HG02571 (cell line): ENCODE measurements around the gene FLNB.
A peak's percentile ranks its signal among the peaks of the same experiment; 100 is the strongest.

Experiments used
- ATAC-seq: cut with Tn5 transposase; IDR thresholded peaks from one replicate; pipeline ENCODE4 v1.9.1; 2021; ENCODE audit warnings: mild to moderate bottlenecking, moderate library complexity; ENCODE audit not compliant: unreplicated experiment

The FLNB gene

DNA sequence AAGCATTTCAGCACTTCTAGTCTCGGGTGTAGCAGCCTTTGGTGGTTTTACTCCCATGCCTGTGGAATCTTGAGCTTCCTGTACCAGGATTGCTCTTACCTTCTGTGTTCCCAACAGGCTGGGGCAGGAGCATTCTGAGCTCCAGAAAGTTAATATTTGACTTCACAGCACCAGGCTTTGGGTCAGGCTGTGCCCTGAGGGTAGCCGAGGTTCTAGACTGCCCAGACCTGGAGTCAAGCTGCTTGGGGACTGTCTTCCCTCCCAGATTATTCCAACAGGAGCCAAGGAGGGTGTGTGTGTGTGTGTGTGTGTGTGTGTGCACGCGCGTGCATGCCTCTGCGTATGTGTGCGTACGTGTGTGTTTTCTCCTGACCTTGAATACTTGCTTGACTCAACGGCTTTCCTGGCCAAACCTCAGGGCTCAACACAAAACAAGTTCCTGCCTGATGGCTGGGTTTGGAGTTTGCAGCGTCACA lies 94.8 kb downstream of the FLNB start:
- no peak for ATAC-seq

DNA sequence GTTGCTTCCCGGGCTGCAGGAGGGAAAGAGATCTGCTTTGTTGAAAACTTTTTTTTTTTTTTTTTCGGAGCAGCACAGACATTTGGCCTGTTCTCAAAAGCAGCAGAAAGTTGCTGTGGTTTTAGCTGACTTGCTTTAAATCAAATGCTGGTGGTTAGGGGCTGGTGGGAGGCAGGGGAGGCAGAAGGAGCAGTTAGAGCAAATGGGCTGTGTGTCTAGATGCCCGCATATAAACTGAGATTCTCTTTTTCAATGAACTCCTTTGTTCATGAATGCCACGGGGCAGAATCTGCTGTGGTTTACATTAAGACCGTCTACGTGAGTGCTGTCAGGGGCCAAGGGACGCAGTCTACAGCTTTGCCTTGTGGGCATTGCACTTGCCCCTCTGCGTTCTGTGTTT lies 95.9 kb downstream of the FLNB start:
- ATAC-seq = no peak

DNA sequence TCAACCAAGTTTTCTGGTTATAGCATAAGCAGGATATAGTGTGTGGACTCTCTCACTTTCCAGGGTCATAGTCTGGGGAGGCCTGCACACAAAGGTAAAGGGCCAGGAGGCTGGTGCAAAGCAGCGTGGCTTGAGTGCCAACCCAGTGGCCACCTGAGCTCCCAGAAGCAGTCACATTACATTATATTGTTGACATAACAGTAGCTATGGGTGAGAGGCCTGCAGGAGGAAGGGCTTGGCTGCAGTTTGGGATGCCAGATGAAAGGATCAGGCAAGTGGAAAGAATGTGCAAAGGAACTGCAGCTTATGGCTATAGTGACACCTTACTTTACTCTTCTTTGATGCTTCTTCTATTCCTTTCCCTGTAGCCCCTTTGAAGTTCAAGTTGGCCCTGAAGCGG lies 96.5 kb downstream of the FLNB start:
- no peak for ATAC-seq

DNA sequence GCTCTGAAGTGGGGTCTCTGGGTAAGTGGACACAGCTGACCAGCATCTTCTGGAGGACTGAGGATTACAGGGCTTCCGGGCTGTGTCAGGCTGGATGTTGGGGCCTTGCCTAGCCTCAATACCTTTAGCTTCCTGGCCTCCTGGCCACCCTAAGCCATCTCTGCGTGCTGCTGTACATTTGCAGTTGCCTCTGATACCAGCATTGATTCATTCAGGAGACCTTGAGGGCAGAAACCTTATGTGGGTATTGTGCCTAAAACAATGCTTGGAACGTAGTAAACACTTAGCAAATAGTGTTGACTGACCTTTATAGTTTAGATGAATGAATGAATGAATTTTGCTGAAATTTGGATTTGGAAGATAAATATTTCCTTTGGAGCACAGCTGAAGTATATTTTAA lies 97.0 kb downstream of the FLNB start:
- ATAC-seq = no peak

DNA sequence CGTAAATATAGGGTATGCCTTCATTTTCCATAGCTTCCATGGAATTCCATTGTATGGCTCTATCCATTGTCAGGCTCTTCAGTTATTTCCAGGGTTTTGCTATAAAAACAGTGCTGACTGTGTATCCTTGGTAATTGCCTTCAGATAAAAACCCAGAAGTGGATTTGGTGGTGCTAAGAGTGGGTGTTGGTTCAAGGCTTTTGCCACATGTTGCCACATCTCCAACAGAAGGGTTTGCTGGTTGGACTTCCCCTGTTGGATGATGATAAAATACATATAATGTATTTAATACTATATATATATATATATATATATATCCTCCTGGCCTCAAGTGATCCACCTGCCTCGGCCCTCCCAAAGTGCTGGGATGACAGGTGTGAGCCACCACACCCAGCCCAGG lies 97.8 kb downstream of the FLNB start:
- no peak for ATAC-seq

DNA sequence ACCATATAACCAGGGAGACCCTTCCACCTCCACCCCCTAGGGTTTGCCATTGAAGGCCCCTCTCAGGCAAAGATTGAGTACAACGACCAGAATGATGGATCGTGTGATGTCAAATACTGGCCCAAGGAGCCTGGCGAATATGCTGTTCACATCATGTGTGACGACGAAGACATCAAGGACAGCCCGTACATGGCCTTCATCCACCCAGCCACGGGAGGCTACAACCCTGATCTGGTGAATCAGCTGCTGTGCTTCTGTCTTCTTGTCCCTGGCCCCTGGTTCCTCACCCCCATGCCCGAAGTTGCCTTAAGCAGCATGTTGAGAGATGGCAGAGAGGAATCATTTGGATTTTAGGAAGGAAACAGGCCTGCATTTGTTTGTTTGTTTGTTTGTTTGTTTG lies 98.4 kb downstream of the FLNB start:
- no peak for ATAC-seq

DNA sequence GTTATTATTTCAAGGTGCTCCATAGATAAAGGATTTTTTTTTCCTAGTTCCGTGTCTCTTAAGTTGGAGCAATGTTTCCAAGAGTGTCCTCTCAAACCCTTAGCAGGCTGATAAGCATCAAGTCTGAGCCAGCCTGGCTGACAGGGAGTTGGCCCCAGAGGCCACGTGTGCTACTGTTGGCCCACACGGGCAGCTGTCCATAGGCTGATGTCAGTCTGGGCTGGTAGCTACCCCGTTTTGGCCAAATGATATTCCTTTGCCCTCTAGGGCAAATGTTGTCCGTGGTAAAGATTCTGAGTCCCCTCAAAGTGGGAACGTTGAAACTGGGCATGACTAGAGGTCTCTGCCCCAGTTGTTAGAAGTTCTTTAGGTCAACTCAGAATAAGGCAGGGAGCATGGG lies 99.4 kb downstream of the FLNB start:
- no peak for ATAC-seq

DNA sequence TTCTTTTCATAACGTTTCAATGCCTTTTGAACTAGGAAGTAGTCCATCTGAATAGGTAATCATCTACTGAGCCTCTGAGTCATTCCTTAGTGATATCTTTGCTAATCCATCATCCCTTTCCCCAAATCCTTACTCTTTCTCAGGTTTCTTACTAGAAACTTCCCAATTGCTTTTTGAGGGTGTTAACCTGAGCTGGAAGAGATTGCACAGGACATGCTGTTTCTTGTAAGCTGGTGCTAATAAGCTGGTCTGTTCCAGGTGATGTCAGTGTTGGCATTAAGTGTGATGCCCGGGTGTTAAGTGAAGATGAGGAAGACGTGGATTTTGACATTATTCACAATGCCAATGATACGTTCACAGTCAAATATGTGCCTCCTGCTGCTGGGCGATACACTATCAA lies 101.5 kb downstream of the FLNB start:
- no peak for ATAC-seq

DNA sequence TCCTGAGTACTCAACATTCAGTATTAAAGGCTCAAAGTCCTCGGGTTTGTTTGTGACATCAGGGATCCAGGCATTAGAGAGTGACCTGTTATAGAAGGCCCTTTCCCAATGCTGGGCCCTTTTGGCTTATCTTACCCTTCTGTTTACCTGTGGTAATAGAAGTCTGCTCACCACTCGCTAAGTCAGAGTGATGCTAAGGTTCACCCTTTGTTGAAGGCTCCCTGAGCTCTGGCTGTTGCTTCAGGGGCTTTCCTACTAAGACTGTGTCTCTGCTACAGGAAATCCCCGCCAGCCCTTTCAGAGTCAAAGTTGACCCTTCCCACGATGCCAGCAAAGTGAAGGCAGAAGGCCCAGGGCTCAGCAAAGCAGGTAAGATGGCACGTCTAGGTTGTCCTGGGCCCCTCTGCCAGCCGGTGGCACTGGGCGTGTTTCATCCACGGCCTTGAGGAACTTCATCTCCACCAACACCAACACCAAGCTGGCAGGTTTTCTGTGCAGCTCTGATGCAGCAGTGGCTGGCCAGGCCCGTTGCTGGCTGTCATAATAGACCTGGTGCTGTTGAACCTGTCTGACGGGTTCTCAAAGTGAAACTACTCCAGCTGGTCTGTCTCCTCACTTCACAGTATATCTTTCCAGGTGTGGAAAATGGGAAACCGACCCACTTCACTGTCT lies 103.4 kb downstream of the FLNB start:
- peak; percentile 51 for ATAC-seq

DNA sequence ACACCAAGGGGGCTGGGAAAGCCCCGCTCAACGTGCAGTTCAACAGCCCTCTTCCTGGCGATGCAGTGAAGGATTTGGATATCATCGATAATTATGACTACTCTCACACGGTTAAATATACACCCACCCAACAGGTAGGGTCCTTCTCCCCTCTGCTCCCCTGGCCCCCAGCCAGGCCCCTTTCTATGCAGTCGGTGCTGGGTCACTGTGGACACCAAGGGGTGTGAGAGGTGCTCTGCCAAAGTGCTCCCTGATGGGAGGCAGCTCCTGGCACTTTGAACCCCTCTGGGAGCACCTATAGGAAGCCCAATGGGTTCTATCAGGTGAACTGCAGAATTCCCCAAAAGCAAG lies 103.9 kb downstream of the FLNB start:
- ATAC-seq = no peak

DNA sequence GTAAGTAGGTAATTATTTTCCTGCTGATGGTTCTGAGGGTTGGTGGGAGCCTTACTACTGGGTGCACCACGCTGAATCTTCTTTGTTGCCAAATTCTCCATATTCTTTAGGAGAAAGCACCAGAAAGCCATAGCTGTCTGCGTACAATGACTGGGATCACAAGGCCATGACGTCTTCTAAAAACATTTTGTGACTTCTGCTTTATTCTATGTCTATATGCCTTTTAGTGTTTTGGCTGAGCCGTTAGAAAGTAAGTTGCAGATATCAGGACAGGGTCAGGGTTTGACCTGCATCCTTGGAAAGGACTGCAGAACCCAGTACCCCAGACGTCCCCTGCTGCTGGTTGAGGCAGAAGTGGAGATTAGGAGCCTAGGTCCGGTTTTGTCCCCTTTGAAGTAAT lies 107.0 kb downstream of the FLNB start:
- no peak for ATAC-seq

DNA sequence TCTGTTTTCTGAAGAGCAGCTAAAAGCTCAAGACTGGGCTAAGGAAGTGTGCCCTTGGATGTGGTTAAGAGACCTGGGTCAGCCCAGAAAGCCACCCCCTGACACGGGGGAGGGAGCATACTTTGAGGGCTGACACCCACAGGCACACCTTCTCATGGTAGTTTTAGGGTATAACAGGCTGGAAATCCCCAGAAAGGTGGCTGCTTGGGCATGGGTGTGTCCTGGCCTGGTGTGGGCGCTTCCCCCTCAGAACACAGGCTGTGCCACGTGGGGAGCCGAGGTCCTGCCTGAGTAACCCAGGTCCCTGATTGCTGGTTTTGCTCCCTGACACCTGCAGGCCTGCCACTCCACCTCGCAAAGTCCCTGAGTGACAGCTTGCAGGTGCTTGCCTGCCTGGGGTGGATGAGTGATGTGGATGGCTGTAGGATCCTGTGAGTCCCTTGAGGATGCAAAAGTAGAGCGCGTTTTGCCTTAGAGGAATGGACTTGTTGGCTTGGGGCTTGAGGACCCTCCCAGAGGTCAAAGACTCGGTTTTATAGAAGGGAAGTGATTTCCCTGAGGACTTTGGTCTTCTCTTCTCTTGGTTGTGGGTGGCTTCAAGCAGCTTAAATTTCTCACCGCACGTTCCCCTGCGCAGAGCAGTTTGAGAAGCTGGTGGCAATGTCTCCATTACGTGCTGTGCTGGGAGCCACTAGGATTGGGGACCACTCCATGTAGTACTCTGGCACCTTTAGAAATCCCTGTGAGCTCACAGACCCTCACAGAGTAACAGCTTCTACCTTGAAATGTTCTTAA lies 108.1 kb downstream of the FLNB start:
- peak; percentile 69 for ATAC-seq

DNA sequence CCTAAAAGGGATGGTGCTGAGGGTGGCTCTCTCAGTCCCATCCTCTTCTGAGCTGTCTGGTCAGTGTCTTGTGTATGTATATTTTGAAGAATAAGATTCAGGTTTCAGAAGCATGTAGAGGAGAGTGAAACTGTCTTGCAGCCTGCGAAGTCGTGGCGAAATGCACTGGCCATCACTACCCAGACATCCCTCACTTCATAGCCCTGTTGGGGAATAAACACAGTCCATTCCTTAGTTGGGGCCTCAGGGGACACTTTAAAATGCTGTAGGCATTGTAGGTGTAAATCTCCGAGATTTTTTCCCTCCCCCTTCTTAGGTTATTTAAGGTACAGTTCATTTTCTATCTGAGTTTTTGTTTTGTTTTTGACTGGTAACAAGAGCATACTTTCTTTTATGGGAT lies 108.8 kb downstream of the FLNB start:
- no peak for ATAC-seq

DNA sequence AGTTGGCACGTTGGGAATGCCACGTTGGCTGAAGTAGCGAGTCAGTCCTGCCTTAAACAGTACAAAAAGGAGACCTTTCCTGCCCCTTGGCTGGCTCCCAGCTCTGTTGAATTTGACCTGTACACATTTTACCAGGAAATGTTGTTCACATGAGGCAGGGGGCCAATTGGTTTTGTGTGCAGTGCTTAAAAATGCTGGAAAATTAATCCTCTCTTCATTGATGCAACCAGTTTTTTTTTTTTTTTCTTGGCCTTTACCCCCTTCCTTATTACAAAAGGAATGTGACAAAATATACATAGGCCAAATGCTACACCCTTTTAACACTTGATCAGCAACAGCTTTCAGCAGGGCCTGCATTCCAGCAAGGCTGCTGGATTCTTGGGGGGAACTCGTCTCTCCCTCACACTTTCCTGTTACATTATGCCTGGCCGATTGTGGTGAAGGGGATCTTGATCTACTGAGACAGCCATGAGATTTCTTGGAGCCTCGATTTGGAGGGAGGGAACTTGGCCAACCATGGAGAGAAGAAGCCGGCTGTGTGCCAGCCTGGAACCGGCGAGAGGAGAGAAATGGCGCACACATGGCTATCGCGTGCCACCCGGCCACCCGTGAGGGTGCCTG lies 109.4 kb downstream of the FLNB start:
- ATAC-seq = no peak

DNA sequence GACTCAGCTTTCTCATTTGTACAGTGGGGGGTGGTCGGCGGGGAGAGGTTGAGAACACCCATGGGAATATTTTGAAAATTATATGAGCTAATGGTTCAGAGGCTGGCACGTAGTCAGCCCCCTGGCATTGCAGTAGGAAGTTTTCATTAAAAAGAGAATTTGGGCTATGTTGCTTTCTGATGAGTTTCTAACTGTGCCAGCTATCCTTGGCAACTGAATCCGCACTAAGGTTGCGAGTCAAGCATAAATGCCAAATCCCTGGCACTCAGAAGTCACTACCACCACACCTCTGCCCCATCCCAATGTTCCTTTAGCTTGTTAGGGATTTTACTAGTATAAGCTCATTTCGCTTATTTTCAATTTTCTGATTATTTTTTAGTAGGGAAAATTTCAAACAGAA lies 111.0 kb downstream of the FLNB start:
- ATAC-seq = no peak

DNA sequence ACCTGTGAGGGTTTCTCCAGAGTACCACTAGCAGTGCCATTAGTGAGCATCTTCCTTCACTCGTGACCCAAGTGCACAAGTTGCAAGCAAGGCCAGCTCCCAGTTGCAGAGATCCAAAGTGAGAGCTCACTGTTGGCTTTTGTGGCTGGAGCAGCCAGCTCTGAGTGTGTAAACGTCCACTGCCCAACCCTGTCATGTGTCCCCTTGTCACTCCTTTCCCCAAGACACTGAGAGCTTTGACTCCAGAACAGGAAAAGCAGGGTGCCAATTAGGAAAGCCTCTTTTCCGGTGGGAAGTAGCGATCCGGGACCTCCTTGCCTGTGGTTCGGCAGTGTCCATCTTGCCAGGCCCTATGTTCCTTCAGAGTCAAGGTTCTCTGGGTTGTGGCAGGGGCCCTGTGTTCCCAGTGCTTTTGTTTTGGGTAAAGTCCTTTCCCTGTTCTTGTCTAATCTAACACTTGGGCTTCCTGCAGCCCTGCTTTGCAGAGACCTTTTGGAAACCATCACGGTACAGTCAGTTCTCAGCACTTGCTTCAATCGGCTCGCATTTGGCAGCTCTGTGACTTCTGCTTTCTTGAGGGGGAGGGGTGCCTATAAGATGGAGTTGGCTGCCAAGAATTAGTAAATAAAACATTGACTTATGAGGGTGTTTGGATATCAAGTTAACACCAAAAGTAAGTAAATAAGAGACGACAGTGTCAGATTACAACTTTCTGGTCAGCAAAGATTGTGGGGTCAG lies 112.0 kb downstream of the FLNB start:
- ATAC-seq = no peak

DNA sequence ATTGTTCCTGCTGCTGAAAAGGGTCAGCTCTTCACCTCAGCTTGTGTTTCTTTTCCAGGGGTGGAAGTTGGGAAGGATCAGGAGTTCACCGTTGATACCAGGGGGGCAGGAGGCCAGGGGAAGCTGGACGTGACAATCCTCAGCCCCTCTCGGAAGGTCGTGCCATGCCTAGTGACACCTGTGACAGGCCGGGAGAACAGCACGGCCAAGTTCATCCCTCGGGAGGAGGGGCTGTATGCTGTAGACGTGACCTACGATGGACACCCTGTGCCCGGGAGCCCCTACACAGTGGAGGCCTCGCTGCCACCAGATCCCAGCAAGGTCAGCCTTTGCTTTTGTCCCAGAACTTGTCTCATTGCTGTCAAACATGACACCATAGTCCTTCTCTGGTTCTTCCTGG lies 113.0 kb downstream of the FLNB start:
- ATAC-seq = no peak

DNA sequence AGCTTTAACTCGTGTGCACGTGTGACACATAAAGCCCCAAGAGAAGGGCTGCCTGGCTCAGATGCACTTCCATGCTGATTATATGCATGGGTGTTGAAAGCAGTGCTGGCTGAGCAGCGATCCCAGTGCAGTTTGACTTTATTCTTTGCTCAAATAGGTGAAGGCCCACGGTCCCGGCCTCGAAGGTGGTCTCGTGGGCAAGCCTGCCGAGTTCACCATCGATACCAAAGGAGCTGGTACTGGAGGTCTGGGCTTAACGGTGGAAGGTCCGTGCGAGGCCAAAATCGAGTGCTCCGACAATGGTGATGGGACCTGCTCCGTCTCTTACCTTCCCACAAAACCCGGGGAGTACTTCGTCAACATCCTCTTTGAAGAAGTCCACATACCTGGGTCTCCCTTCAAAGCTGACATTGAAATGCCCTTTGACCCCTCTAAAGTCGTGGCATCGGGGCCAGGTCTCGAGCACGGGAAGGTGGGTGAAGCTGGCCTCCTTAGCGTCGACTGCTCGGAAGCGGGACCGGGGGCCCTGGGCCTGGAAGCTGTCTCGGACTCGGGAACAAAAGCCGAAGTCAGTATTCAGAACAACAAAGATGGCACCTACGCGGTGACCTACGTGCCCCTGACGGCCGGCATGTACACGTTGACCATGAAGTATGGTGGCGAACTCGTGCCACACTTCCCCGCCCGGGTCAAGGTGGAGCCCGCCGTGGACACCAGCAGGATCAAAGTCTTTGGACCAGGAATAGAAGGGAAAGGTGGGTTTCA lies 114.9 kb downstream of the FLNB start:
- no peak for ATAC-seq

DNA sequence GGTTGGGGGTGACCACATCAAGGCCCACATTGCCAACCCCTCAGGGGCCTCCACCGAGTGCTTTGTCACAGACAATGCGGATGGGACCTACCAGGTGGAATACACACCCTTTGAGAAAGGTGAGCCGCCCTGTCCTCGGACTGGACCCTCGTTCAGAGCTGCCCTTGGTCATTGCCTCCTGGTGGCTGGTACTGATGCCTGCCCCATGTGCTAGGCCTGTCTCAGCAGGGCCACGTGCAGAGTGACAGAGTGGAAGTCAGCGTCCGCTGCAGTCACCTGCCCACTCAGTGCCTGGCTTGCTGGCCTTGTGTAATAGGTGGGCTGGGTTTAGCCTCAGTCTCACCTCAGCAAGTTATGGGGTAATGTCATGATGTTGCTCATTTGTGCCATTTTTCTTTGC lies 116.2 kb downstream of the FLNB start:
- ATAC-seq = no peak

DNA sequence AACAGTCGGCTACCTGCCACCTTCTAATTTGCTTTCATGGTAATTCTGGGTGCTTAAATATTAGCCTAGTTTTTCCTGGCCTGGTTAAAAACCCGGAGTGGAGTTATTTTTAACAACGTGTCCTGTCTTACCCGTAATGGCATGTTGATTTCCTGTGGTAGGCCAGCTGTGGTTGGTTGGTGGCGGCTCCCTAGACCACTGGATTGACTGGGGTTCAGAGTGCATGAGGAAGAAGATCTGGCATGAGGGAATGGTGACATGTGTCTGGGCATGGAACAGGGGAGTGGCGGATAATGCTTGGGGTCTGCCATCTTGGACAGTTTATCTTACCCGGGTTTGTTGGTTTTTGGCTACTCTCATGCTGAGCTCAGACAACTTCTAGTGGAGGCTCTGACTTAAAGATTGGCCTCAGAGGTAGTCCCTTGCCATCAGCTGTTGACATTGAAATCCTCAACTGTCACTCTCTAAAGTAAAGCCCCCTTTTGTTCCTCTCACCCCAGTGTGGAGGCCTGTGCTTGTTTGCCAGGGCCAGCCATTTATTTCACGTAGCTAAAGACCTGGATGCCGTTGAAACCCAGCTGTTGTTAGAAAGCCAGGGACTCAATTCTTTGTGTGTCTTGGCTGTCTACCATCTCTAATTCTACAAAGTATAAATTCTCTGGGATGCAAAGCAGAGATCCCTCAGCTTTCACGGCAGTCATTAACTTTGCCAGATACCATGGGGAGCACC lies 121.0 kb downstream of the FLNB start:
- no peak for ATAC-seq
